Body of pancreas (tissue), 4 donors: ENCODE results near the gene ETV4.

Experiments used
- POLR2A ChIP-seq, 3 donors: fragments of 450-650 bp; IDR thresholded peaks; one replicate each; pipeline ENCODE4 v1.6.1; 2016; ENCODE audit warnings: antibody characterized with exemption in 3 of 3, mild to moderate bottlenecking in 2 of 3
- TF ChIP-seq, protein P1 (sequence below), 7 experiments: fragments of 450-650 bp in 4 of 7; fragments of 200-600 bp in 3 of 7; sonication (generic) in 3 of 7; IDR thresholded peaks; one replicate each; pipeline ENCODE4 v1.5.1; 2016 to 2019; ENCODE audit warnings: antibody characterized with exemption in 7 of 7

GRCh38 chr17:43559161-43559816, 13.1 kb upstream of the ETV4 start:
- TF ChIP-seq, protein P1, sequence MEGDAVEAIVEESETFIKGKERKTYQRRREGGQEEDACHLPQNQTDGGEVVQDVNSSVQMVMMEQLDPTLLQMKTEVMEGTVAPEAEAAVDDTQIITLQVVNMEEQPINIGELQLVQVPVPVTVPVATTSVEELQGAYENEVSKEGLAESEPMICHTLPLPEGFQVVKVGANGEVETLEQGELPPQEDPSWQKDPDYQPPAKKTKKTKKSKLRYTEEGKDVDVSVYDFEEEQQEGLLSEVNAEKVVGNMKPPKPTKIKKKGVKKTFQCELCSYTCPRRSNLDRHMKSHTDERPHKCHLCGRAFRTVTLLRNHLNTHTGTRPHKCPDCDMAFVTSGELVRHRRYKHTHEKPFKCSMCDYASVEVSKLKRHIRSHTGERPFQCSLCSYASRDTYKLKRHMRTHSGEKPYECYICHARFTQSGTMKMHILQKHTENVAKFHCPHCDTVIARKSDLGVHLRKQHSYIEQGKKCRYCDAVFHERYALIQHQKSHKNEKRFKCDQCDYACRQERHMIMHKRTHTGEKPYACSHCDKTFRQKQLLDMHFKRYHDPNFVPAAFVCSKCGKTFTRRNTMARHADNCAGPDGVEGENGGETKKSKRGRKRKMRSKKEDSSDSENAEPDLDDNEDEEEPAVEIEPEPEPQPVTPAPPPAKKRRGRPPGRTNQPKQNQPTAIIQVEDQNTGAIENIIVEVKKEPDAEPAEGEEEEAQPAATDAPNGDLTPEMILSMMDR (IDR thresholded peaks at IDR 0.05): no peak
- no peak for TF ChIP-seq POLR2A (IDR thresholded peaks at IDR 0.05)
